Measurements from ENCODE around the gene SPTSSA. TPM values are rescaled to one million over a fixed set of nuclear protein-coding genes. Genes with fewer than 3 reads are reported as not detected.

Gene SPTSSA
- total RNA-seq, 2 experiments from 2014 or later, result 8.4 to 8.9 TPM

DNA sequence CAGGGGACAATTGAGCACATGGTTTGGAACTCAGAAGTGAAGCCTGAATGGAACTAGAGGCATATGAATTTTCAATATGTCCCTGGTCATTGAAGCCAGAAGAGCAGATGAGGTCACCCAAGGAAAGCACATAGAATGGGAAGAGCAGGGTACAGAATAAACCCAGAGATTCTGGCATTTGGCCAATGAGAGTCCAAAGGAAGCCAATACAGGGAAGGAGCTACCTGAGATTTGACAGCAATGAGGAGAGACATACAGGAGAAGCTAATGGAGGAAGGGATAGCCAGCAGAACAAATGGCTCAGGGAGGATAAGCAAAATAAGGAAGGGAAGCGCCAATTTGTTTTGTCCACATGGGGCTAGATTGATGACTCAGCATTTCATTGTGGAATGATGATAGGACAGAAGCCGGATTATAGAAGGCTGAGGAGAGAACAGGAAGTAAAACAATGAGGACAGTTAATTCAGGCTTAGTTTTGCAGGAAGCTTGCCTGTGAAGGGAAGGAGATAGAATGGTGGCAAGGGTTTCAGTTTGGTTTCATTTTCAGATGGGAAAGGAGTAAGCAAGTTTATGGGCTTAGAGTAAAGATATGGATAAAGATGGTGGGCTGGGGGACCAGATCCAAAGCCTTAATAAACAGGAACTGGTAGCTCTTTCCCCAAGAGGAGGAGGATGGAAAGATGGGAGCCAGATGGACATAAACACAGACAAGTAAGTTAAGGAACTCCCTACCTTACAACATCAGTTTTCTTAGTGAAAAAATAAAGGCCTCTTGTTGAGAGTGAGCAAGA lies 3.2 kb upstream of the SPTSSA start:
- H3K4me1 Mint-ChIP-seq (ENCODE audit: low read depth), result peaks cover 13% of the 10 kb centered on the region
- POLR2A ChIA-PET, result interaction anchor here (0.5 kb wide), 1 partner anchor 12 kb away, joined by 6 read pairs; no protein-coding TSS in a partner anchor
- H3K4me3 Mint-ChIP-seq, result no peak overlapping the region
- no peak for DNase-seq
- CTCF ChIA-PET, result no interaction called here
- no peak overlapping the region for H3K27ac Mint-ChIP-seq
- no peaks in the 10 kb centered on the region for H3K27me3 Mint-ChIP-seq
- no peaks in the 10 kb centered on the region for H3K9me3 Mint-ChIP-seq
- intact Hi-C loops (cut with micrococcal nuclease), result loop anchor here (10.0 kb wide), 3 partner anchors 130 to 1850 kb away; no protein-coding TSS in a partner anchor
- H3K36me3 Mint-ChIP-seq, result no peaks in the 10 kb centered on the region

DNA sequence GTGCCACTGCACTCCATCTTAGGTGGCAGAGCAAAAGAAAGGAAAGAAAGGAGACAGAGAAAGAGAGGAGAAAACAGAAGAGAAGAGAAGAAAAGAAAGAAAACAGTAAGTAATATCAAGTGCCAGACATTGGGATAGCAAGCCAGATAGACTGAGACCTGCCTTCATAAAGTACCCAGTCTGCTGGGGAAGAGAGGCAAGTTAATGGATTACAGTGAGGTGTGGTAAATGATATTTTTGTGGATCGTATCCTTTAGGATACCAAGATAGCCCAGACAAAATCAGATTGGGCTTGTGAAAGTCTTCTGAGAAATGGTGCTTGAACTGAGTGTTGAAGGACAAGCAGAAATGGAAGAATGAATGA lies 1.5 kb upstream of the SPTSSA start:
- POLR2A ChIA-PET, result interaction anchor here (1.1 kb wide), 1 partner anchor 70 kb away, joined by 3 read pairs; no protein-coding TSS in a partner anchor
- CTCF ChIA-PET, result interaction anchor here (1.1 kb wide), 1 partner anchor 11 kb away, joined by 3 read pairs; no protein-coding TSS in a partner anchor

DNA sequence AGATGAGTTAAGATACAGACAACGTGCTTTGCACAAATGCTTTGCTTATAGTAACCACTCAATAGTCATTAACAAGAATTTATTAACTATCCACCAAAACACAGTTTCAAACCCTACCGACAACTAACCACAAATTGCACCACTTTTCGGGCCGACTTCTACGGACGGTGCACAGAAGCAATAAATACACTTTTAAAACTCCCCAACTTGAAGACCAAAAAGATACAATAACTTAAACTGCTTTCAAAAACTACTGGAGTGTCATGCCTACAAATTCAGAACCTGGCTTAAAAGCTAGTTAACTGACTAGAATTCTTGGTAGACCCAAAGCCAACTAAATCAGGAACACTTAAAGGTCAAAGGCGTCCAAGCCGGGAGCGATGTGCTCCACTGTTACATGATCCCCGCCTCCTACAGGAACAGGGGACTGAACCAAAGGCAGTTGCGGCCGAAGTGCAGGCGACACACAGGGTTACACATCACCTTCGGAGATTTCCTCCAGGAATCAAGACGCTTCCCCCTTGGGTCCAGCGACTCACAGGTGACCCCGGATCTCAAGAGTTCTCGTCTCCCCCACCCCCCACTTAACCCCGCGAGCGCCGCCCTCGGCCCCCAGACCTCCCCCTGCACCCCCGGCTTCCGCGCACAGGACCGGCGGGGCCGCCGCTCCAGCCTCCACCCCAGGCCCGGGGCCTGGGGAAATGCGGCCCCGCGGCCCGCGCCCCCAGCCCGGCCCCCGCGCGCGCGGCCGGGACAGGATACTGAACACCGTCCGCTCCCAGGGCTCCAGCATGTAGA lies 507 bp downstream of the SPTSSA start:
- peak; percentile 46 for DNase-seq
- POLR2A ChIA-PET, result interaction anchor here (0.6 kb wide), 1 partner anchor 10 kb away, joined by 3 read pairs; no protein-coding TSS in a partner anchor
- Mint-ChIP-seq H3K4me3 (peak overlapping the region; percentile 91), H3K27me3 (no peaks in the 10 kb centered on the region), H3K9me3 (no peaks in the 10 kb centered on the region), H3K4me1 (ENCODE audit: low read depth) (peaks cover 14% of the 10 kb centered on the region), H3K27ac (peak overlapping the region; percentile 76), H3K36me3 (no peaks in the 10 kb centered on the region)
- CTCF ChIA-PET, result interaction anchor here (0.8 kb wide), 1 partner anchor 138 kb away, joined by 3 read pairs; no protein-coding TSS in a partner anchor
- intact Hi-C loops (cut with micrococcal nuclease), result loop anchor here (5.0 to 10.0 kb wide), 6 partner anchors 76 to 1853 kb away; partner anchors contain the start of genes EAPP, PPP2R3C, PRORP and SNX6

More for the DNA sequence above, 1.5 kb upstream of the SPTSSA start:
- no peaks in the 10 kb centered on the region for H3K9me3 Mint-ChIP-seq
- no peak overlapping the region for H3K4me3 Mint-ChIP-seq
- H3K27ac Mint-ChIP-seq, result no peak overlapping the region
- no peaks in the 10 kb centered on the region for H3K36me3 Mint-ChIP-seq
- peaks cover 14% of the 10 kb centered on the region for H3K4me1 Mint-ChIP-seq (ENCODE audit: low read depth)
- DNase-seq, result no peak
- intact Hi-C loops (cut with micrococcal nuclease), result loop anchor here (5.0 to 10.0 kb wide), 6 partner anchors 74 to 1851 kb away; partner anchors contain the start of genes EAPP, PPP2R3C, PRORP and SNX6
- no peaks in the 10 kb centered on the region for H3K27me3 Mint-ChIP-seq

DNA sequence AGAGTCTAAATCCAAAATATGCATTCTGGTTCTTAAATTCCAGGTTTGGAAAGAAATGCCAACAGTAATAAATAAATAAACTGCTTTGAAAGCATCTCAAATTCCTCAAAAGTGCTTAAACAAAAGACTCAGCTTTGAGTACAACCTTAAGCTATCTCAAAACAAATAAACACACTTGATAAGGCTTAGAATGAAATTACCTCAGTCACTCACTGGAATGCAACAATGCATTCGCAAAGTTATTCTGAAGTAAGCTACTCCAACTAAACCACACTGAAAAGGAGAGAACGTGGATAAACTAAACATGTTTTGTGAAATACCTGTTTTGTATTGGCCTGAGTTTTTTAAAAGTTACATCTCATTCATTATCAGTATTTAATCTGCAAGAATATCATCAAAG lies 1.2 kb downstream of the SPTSSA start:
- Mint-ChIP-seq H3K9me3 (no peaks in the 10 kb centered on the region), H3K4me3 (peak overlapping the region; percentile 91), H3K36me3 (no peaks in the 10 kb centered on the region), H3K27me3 (no peaks in the 10 kb centered on the region), H3K4me1 (ENCODE audit: low read depth) (peaks cover 14% of the 10 kb centered on the region), H3K27ac (no peak overlapping the region)
- ChIA-PET CTCF (interaction anchor here (0.8 kb wide), 1 partner anchor 138 kb away, joined by 3 read pairs; no protein-coding TSS in a partner anchor), POLR2A (interaction anchor here (0.6 kb wide), 1 partner anchor 9 kb away, joined by 3 read pairs; no protein-coding TSS in a partner anchor)
- intact Hi-C loops (cut with micrococcal nuclease), result loop anchor here (5.0 to 10.0 kb wide), 6 partner anchors 76 to 1854 kb away; partner anchors contain the start of genes EAPP, PPP2R3C, PRORP and SNX6
- no peak for DNase-seq

DNA sequence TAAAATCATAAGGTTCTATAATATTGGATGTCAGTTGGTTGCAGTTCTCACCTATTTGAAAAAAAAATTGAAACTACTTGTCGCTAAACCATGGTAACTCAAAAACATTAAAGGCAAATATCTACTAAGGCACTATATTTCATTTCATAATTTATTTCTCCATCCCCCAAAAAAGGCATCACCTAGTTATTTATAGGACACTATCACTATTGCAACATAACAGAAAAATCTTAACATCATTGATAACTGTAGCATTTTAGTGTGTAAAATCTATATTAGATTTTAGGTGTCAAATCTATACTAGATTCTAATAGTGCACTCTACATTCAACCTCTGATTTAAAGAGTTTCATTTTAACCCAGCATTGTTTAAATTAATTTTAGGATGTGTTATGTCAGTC lies 1.7 kb downstream of the SPTSSA start:
- intact Hi-C loops (cut with micrococcal nuclease), result loop anchor here (5.0 to 10.0 kb wide), 6 partner anchors 77 to 1855 kb away; partner anchors contain the start of genes EAPP, PPP2R3C, PRORP and SNX6
- no peak overlapping the region for H3K27ac Mint-ChIP-seq
- no peaks in the 10 kb centered on the region for H3K9me3 Mint-ChIP-seq
- no peak overlapping the region for H3K4me3 Mint-ChIP-seq
- no peaks in the 10 kb centered on the region for H3K36me3 Mint-ChIP-seq
- peaks cover 14% of the 10 kb centered on the region for H3K4me1 Mint-ChIP-seq (ENCODE audit: low read depth)
- POLR2A ChIA-PET, result no interaction called here
- DNase-seq, result no peak
- no peaks in the 10 kb centered on the region for H3K27me3 Mint-ChIP-seq
- CTCF ChIA-PET, result no interaction called here

DNA sequence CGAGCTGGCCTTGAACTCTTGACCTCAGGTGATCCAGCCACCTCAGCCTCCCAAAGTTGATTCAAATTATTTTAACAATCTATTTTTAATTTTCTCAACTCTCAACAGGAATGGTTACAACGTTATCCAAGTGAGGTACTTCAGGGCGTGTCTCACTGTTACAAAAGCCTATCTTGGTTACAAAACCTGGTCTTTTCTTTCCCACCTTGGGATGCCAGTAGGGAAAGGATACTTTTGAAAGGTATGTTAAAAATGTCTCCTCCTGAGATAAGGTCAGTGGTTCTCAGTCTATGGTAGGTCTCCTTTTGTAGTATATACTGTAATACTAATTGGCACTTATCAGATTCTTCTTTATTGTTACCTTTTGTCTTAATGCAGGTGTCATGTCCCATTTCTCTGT lies 4.9 kb downstream of the SPTSSA start:
- Mint-ChIP-seq H3K4me1 (ENCODE audit: low read depth) (peaks cover 14% of the 10 kb centered on the region), H3K4me3 (no peak overlapping the region), H3K36me3 (peaks cover 3% of the 10 kb centered on the region), H3K9me3 (no peaks in the 10 kb centered on the region), H3K27me3 (no peaks in the 10 kb centered on the region), H3K27ac (no peak overlapping the region)
- DNase-seq, result no peak
- CTCF ChIA-PET, result no interaction called here
- POLR2A ChIA-PET, result no interaction called here
- intact Hi-C loops (cut with micrococcal nuclease), result no loop called here

DNA sequence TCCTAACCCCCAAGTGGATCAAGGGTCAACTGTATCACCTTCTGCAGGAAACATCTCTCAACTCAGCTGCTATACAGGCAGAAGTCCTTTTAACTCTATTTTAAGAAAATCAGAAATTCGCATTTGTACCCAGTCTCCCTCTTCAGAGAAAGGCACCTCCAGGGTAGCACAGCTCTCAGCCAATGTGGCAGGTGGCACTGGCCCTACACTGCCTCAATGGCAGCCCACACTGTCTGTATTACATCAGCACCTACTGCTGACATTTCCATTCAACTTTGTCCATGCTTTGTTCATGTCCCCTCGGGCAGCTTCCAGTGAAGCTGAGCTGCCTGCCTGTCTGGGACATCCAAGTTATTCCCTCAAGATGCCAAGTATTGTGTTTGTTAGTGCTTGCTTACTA lies 8.8 kb downstream of the SPTSSA start:
- Mint-ChIP-seq H3K4me1 (ENCODE audit: low read depth) (no peaks in the 10 kb centered on the region), H3K27me3 (no peaks in the 10 kb centered on the region), H3K36me3 (peaks cover 6% of the 10 kb centered on the region), H3K4me3 (no peak overlapping the region), H3K9me3 (no peaks in the 10 kb centered on the region), H3K27ac (no peak overlapping the region)
- no peak for DNase-seq
- CTCF ChIA-PET, result interaction anchor here (0.5 kb wide), 1 partner anchor 10 kb away, joined by 3 read pairs; no protein-coding TSS in a partner anchor
- intact Hi-C loops (cut with micrococcal nuclease), result no loop called here
- POLR2A ChIA-PET, result no interaction called here

DNA sequence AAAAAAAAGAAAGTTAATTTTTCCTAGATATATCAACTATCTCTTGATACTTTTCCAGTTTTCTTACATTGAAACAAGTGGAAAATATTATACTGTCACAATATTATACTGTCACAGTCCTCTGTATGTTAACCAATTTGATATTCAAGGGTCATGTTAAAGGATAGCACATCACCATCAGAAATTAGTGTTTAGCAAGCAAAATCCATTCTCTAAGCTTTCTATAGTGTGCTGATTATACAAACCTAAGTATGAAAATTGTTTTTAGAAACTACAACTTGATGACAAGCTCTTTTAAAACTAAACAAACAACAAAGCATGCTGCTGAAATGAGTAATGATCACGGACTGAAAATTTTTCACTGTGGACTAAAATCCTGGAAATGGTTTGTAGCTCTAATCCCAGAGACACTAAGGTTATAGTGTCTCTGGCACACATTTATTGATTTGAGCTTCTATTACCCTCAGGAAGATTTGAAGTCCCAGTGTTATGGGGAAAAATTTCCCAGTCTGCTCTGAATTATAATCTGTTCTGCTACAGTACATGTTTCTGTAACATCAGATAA lies 9.7 kb downstream of the SPTSSA start:
- no peak overlapping the region for H3K4me3 Mint-ChIP-seq
- no peaks in the 10 kb centered on the region for H3K4me1 Mint-ChIP-seq (ENCODE audit: low read depth)
- no peaks in the 10 kb centered on the region for H3K27me3 Mint-ChIP-seq
- DNase-seq, result no peak
- no peaks in the 10 kb centered on the region for H3K9me3 Mint-ChIP-seq
- intact Hi-C loops (cut with micrococcal nuclease), result no loop called here
- ChIA-PET POLR2A (interaction anchor here (0.9 kb wide), 1 partner anchor 29 kb away, joined by 5 read pairs; no protein-coding TSS in a partner anchor), CTCF (interaction anchor here (1.0 kb wide), 1 partner anchor 130 kb away, joined by 5 read pairs; no protein-coding TSS in a partner anchor)
- H3K36me3 Mint-ChIP-seq, result peaks cover 8% of the 10 kb centered on the region
- no peak overlapping the region for H3K27ac Mint-ChIP-seq

DNA sequence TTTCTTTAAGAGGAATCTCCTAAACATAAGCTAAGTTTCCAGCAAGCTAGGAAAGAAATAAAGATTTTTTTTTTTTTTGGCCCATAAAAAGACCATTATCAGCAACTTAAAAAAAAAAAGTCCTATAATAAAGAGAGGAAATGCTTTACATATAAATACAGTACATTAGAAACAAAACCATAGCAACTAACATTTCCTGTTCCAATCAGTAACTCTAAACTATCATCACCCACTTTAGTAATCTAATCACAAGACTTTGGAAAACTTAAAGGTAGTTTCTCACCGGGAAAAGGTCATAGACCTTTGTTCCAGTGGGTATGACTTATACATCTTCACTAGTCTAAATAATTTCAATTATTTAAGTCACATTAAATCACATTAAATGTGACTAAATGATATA lies 11.1 kb downstream of the SPTSSA start:
- H3K9me3 Mint-ChIP-seq, result no peaks in the 10 kb centered on the region
- no peak overlapping the region for H3K27ac Mint-ChIP-seq
- no peak for DNase-seq
- H3K27me3 Mint-ChIP-seq, result no peaks in the 10 kb centered on the region
- ChIA-PET CTCF (no interaction called here), POLR2A (no interaction called here)
- intact Hi-C loops (cut with micrococcal nuclease), result no loop called here
- no peak overlapping the region for H3K4me3 Mint-ChIP-seq
- peaks cover 8% of the 10 kb centered on the region for H3K36me3 Mint-ChIP-seq
- H3K4me1 Mint-ChIP-seq (ENCODE audit: low read depth), result no peaks in the 10 kb centered on the region

DNA sequence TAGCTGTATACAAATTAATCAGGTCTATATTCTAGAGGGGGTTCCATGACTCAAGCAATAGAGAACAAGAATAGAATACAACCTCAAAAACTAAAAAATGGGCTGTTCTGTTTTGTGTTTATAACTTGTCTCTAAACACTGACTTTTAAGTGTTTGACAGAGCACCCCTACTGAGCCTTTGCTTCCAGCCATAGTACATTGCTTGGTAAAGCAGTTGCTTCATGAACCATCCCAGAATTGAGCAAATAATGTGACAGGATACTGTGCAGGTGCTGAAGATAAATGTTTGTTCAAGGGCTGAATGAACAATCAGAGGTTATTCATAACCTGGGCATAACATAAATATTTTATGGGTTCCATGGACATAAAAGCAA lies 11.5 kb downstream of the SPTSSA start:
- POLR2A ChIA-PET, result no interaction called here
- Mint-ChIP-seq H3K9me3 (no peaks in the 10 kb centered on the region), H3K27me3 (no peaks in the 10 kb centered on the region), H3K27ac (no peak overlapping the region), H3K4me1 (ENCODE audit: low read depth) (no peaks in the 10 kb centered on the region), H3K4me3 (no peak overlapping the region), H3K36me3 (peaks cover 8% of the 10 kb centered on the region)
- intact Hi-C loops (cut with micrococcal nuclease), result no loop called here
- DNase-seq, result no peak
- CTCF ChIA-PET, result no interaction called here

DNA sequence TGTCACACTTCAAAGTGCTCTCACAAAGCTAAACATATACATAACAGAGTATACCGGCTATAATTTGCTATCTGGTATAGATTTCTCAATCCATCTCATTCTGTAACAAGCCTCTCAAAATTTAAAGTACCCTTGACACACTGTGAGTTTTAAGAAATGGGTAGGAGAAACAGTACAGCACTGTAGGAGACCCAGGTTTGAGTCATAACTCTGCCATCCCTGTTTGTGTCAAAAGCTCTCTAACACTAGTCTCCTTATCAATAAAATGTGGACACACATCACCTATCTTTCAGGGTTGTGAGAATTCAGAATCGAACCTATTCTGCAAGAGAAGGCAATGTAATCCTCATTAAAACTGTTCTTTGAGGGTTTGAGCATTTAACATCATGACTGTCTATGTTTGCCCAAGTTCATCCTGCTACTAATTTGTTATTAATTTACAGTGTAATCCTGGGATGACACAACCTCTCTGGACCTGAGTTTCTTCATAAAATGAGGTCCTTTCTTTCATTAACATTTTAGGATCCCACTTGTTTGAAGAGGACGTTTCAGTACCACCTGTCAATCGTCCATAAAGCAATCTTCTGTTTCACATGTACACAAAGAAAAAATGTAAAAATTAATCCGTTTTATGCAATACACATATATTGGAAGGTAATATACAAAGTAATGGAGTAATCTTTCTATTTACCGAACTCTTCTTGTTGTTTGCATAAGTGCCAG lies 12.1 kb downstream of the SPTSSA start:
- Mint-ChIP-seq H3K4me3 (no peak overlapping the region), H3K9me3 (no peaks in the 10 kb centered on the region), H3K27me3 (no peaks in the 10 kb centered on the region), H3K4me1 (ENCODE audit: low read depth) (no peaks in the 10 kb centered on the region), H3K27ac (no peak overlapping the region), H3K36me3 (peaks cover 8% of the 10 kb centered on the region)
- POLR2A ChIA-PET, result no interaction called here
- intact Hi-C loops (cut with micrococcal nuclease), result no loop called here
- no peak for DNase-seq
- CTCF ChIA-PET, result no interaction called here
